Measurements from ENCODE around the gene CAB39. TPM values are rescaled to one million over a fixed set of nuclear protein-coding genes. Genes with fewer than 3 reads are reported as not detected.

Gene CAB39
- total and polyA plus RNA-seq, 2 donors (not counting 3 experiments of a cell fraction or from before 2014, with no cell fraction given) = 25.7 to 53.7 TPM

- H3K4me2 ChIP-seq (ENCODE audit: insufficient read depth, low read length) = no peak overlapping the region
- H3K9me3 ChIP-seq (replicated peaks; ENCODE audit: control insufficient read depth, insufficient read depth, low read length) = no peaks in the 10 kb centered on the region
- POLR2A ChIA-PET = no interaction called here
- intact Hi-C loops (cut with micrococcal nuclease) (no loop called here), dilution Hi-C loops (cut with MboI; ENCODE audit: extremely low pct_ligation_motif_present, low sequenced_read_pairs) (no loop called here)
- no peak for DNase-seq (ENCODE audit: low read depth, low spot score)
- no TSS peak for BruUV-seq (replicated peaks)
- H3K4me1 ChIP-seq (ENCODE audit: control insufficient read depth, extremely low read depth, insufficient read depth, low read length) = no peaks in the 10 kb centered on the region
- H3K9ac ChIP-seq (replicated peaks; ENCODE audit: extremely low read depth, insufficient read depth, low read length) = no peak overlapping the region
- H3K36me3 ChIP-seq (ENCODE audit: control insufficient read depth in 2 of 2, extremely low read depth in 1 of 2, insufficient read depth in 2 of 2, low read length in 2 of 2) = no peaks in the 10 kb centered on the region
- H3K27me3 ChIP-seq (ENCODE audit: control insufficient read depth in 2 of 2, insufficient read depth in 2 of 2, low read length in 2 of 2) = peaks cover 7 to 12% of the 10 kb centered on the region in 2 experiments
- H3K79me2 ChIP-seq (ENCODE audit: control insufficient read depth, insufficient read depth, low read length) = no peaks in the 10 kb centered on the region
- CTCF ChIA-PET = interaction anchor here (0.6 to 1.7 kb wide), 5 partner anchors 11 to 201 kb away, joined by 3 to 11 read pairs (median 3); no protein-coding TSS in a partner anchor
- TF ChIP-seq JUN (IDR thresholded peaks at IDR 0.05; ENCODE audit: borderline replicate concordance, insufficient read depth, insufficient read length, low read depth) = no peak
- TF ChIP-seq CTCF (IDR thresholded peaks at IDR 0.05; ENCODE audit: extremely low read depth in 1 of 2, insufficient read depth in 1 of 2, low read depth in 1 of 2, low read length in 2 of 2) = no peak
- TF ChIP-seq GATA2 (IDR thresholded peaks at IDR 0.05; ENCODE audit: insufficient read depth, insufficient read length, low read depth, low read length) = no peak
- H3K4me3 ChIP-seq (replicated peaks in 1 of 3; ENCODE audit: insufficient read depth in 1 of 3, low read depth in 1 of 3, low read length in 3 of 3) = no peak overlapping the region
- no peaks in the 10 kb centered on the region for H3K9me1 ChIP-seq (replicated peaks; ENCODE audit: control insufficient read depth, extremely low read depth, insufficient read depth, low read length)
- no peaks in the 10 kb centered on the region for H4K20me1 ChIP-seq (replicated peaks; ENCODE audit: control insufficient read depth, extremely low read depth, insufficient read depth, low read length)
- FAIRE-seq = no peak
- no peak overlapping the region for H3K27ac ChIP-seq (ENCODE audit: insufficient read depth, low read depth, low read length)
- H2AFZ ChIP-seq (ENCODE audit: low read depth, low read length) = no peak overlapping the region
These were observed 139.5 kb downstream of the CAB39 start for GRCh38 chr2:230852113-230852512.

- Histone ChIP-seq H3K27ac (ENCODE audit: insufficient read depth, low read depth, low read length) (no peak overlapping the region), H2AFZ (ENCODE audit: low read depth, low read length) (no peak overlapping the region), H4K20me1 (replicated peaks; ENCODE audit: control insufficient read depth, extremely low read depth, insufficient read depth, low read length) (no peaks in the 10 kb centered on the region), H3K9me3 (replicated peaks; ENCODE audit: control insufficient read depth, insufficient read depth, low read length) (no peaks in the 10 kb centered on the region), H3K4me2 (ENCODE audit: insufficient read depth, low read length) (no peak overlapping the region), H3K4me3 (replicated peaks in 1 of 3; ENCODE audit: insufficient read depth in 1 of 3, low read depth in 1 of 3, low read length in 3 of 3) (no peak overlapping the region), H3K79me2 (ENCODE audit: control insufficient read depth, insufficient read depth, low read length) (no peaks in the 10 kb centered on the region), H3K9me1 (replicated peaks; ENCODE audit: control insufficient read depth, extremely low read depth, insufficient read depth, low read length) (no peaks in the 10 kb centered on the region), H3K4me1 (ENCODE audit: control insufficient read depth, extremely low read depth, insufficient read depth, low read length) (peaks cover 4% of the 10 kb centered on the region), H3K9ac (replicated peaks; ENCODE audit: extremely low read depth, insufficient read depth, low read length) (no peak overlapping the region), H3K27me3 (ENCODE audit: control insufficient read depth in 2 of 2, insufficient read depth in 2 of 2, low read length in 2 of 2) (peaks cover 29 to 42% of the 10 kb centered on the region in 2 experiments), H3K36me3 (ENCODE audit: control insufficient read depth in 2 of 2, extremely low read depth in 1 of 2, insufficient read depth in 2 of 2, low read length in 2 of 2) (no peaks in the 10 kb centered on the region)
- no TSS peak for BruUV-seq (replicated peaks)
- dilution Hi-C loops (cut with MboI; ENCODE audit: extremely low pct_ligation_motif_present, low sequenced_read_pairs) = no loop called here
- ChIA-PET CTCF (interaction anchor here (0.7 to 1.1 kb wide), 2 partner anchors 9 to 14 kb away, joined by 3 to 4 read pairs; no protein-coding TSS in a partner anchor), POLR2A (no interaction called here)
- TF ChIP-seq MAX (IDR thresholded peaks at IDR 0.05; ENCODE audit: insufficient read depth, insufficient read length) = no peak
- no peak for TF ChIP-seq FOS (IDR thresholded peaks at IDR 0.05; ENCODE audit: borderline replicate concordance, insufficient read depth, low read length)
- no peak for TF ChIP-seq GATA2 (IDR thresholded peaks at IDR 0.05; ENCODE audit: insufficient read depth, insufficient read length, low read depth, low read length)
- TF ChIP-seq CTCF (IDR thresholded peaks at IDR 0.05; ENCODE audit: extremely low read depth in 1 of 2, insufficient read depth in 1 of 2, low read depth in 1 of 2, low read length in 2 of 2) = no peak
- TF ChIP-seq MYC (IDR thresholded peaks at IDR 0.05; ENCODE audit: low read depth, low read length) = no peak
- TF ChIP-seq JUN (IDR thresholded peaks at IDR 0.05; ENCODE audit: borderline replicate concordance, insufficient read depth, insufficient read length, low read depth) = no peak
- TF ChIP-seq POLR2A (IDR thresholded peaks at IDR 0.05; ENCODE audit: low read depth, low read length) = no peak
- no peak for TF ChIP-seq POLR2AphosphoS5 (IDR thresholded peaks at IDR 0.05; ENCODE audit: insufficient read depth, low read depth, low read length)
- TF ChIP-seq EZH2 (IDR thresholded peaks at IDR 0.05; ENCODE audit: borderline replicate concordance, low read depth, low read length, severe bottlenecking) = no peak
- no peak for FAIRE-seq
- DNase-seq (ENCODE audit: low read depth, low spot score) = no peak
- intact Hi-C loops (cut with micrococcal nuclease) = no loop called here
These were observed 149.1 kb downstream of the CAB39 start for GRCh38 chr2:230861552-230862255.

Data from endothelial cell of umbilical vein (primary cell).